Activated naive CD4-positive, alpha-beta T cell treated with anti-CD3 and anti-CD28 coated beads, Interleukin-2, amount 10 ng/mL, durations not matched to agents 7 days and 5 days (primary cell): ENCODE measurements around the gene AZU1.

ENCODE experiments used
- CTCF ChIA-PET: fragments of 350-600 bp; sonication (Branson Sonifier 250); formaldehyde crosslinking; loops from one replicate; lab custom pipeline; 2021; ENCODE audit warnings: antibody characterized with exemption; lab: Charles Lee
- DNase-seq: peaks from one replicate; pipeline ENCODE4 v3.0.0-alpha.2; 2020
- H3K27ac Mint-ChIP-seq: one replicate; pipeline ENCODE4 v1.8.0; 2021; ENCODE audit warnings: mild to moderate bottlenecking, moderate library complexity, mixed read lengths
- H3K27me3 Mint-ChIP-seq: one replicate; pipeline ENCODE4 v1.8.0; 2021; ENCODE audit warnings: mild to moderate bottlenecking, mixed read lengths
- H3K36me3 Mint-ChIP-seq: one replicate; pipeline ENCODE4 v1.8.0; 2021; ENCODE audit warnings: mixed read lengths
- H3K4me1 Mint-ChIP-seq: one replicate; pipeline ENCODE4 v1.8.0; 2021; ENCODE audit warnings: mixed read lengths
- H3K4me3 Mint-ChIP-seq: one replicate; pipeline ENCODE4 v1.8.0; 2021; ENCODE audit warnings: mild to moderate bottlenecking, moderate library complexity, mixed read lengths
- H3K9me3 Mint-ChIP-seq: one replicate; pipeline ENCODE4 v1.8.0; 2021; ENCODE audit warnings: mixed read lengths

AZU1 gene

GRCh38 chr19:827710-828321, at the start of gene AZU1:
AZU1 (plus strand) TSS chr19:827837; CDS start chr19:827847, 10 bp downstream.
- H3K4me3 Mint-ChIP-seq, result no peak within 1 kb of the TSS
- no peaks in the 10 kb centered on the region for H3K4me1 Mint-ChIP-seq
- DNase-seq, result no peak
- H3K9me3 Mint-ChIP-seq, result no peaks in the 10 kb centered on the region
- no peaks in the 10 kb centered on the region for H3K36me3 Mint-ChIP-seq
- CTCF ChIA-PET, result no interaction called here
- H3K27ac Mint-ChIP-seq, result no peak within 1 kb of the TSS
- peaks cover 51% of the 10 kb centered on the region for H3K27me3 Mint-ChIP-seq

- Mint-ChIP-seq H3K27ac (no peak overlapping the region), H3K27me3 (peaks cover 36% of the 10 kb centered on the region)
- DNase-seq, result no peak
Measured at GRCh38 chr19:778910-779653, 48.6 kb upstream of the AZU1 start.

GRCh38 chr19:780935-781334, 46.7 kb upstream of the AZU1 start:
- no peaks in the 10 kb centered on the region for H3K9me3 Mint-ChIP-seq
- CTCF ChIA-PET, result no interaction called here
- peaks cover 44% of the 10 kb centered on the region for H3K27me3 Mint-ChIP-seq
- H3K4me3 Mint-ChIP-seq, result no peak overlapping the region
- H3K27ac Mint-ChIP-seq, result no peak overlapping the region
- DNase-seq, result no peak
- H3K4me1 Mint-ChIP-seq, result no peaks in the 10 kb centered on the region
- no peaks in the 10 kb centered on the region for H3K36me3 Mint-ChIP-seq

More at GRCh38 chr19:778910-779653, 48.6 kb upstream of the AZU1 start:
- Mint-ChIP-seq H3K9me3 (no peaks in the 10 kb centered on the region), H3K4me3 (no peak overlapping the region), H3K36me3 (no peaks in the 10 kb centered on the region), H3K4me1 (no peaks in the 10 kb centered on the region)
- CTCF ChIA-PET, result no interaction called here

GRCh38 chr19:781800-782184, 45.8 kb upstream of the AZU1 start:
- no peaks in the 10 kb centered on the region for H3K36me3 Mint-ChIP-seq
- H3K27ac Mint-ChIP-seq, result no peak overlapping the region
- no peaks in the 10 kb centered on the region for H3K9me3 Mint-ChIP-seq
- DNase-seq, result no peak
- no peaks in the 10 kb centered on the region for H3K4me1 Mint-ChIP-seq
- no peak overlapping the region for H3K4me3 Mint-ChIP-seq
- H3K27me3 Mint-ChIP-seq, result peaks cover 44% of the 10 kb centered on the region
- CTCF ChIA-PET, result no interaction called here

- no peak for DNase-seq
- no peak overlapping the region for H3K4me3 Mint-ChIP-seq
- H3K36me3 Mint-ChIP-seq, result no peaks in the 10 kb centered on the region
- H3K4me1 Mint-ChIP-seq, result no peaks in the 10 kb centered on the region
- no peak overlapping the region for H3K27ac Mint-ChIP-seq
- H3K27me3 Mint-ChIP-seq, result peaks cover 44% of the 10 kb centered on the region
- H3K9me3 Mint-ChIP-seq, result no peaks in the 10 kb centered on the region
- CTCF ChIA-PET, result no interaction called here
Measured at GRCh38 chr19:782185-782877, 45.3 kb upstream of the AZU1 start.

GRCh38 chr19:782878-783668, 44.6 kb upstream of the AZU1 start:
- no peak for DNase-seq
- Mint-ChIP-seq H3K27me3 (peaks cover 47% of the 10 kb centered on the region), H3K9me3 (no peaks in the 10 kb centered on the region), H3K4me1 (no peaks in the 10 kb centered on the region), H3K27ac (no peak overlapping the region), H3K36me3 (no peaks in the 10 kb centered on the region), H3K4me3 (no peak overlapping the region)
- CTCF ChIA-PET, result no interaction called here

GRCh38 chr19:784541-784940, 43.1 kb upstream of the AZU1 start:
- DNase-seq, result no peak
- Mint-ChIP-seq H3K27me3 (peaks cover 45% of the 10 kb centered on the region), H3K27ac (no peak overlapping the region), H3K4me3 (no peak overlapping the region), H3K4me1 (peaks cover 5% of the 10 kb centered on the region), H3K36me3 (no peaks in the 10 kb centered on the region), H3K9me3 (no peaks in the 10 kb centered on the region)
- CTCF ChIA-PET, result no interaction called here

GRCh38 chr19:787536-787935, 40.1 kb upstream of the AZU1 start:
- Mint-ChIP-seq H3K4me1 (peaks cover 9% of the 10 kb centered on the region), H3K27ac (no peak overlapping the region), H3K9me3 (no peaks in the 10 kb centered on the region), H3K4me3 (no peak overlapping the region), H3K36me3 (no peaks in the 10 kb centered on the region), H3K27me3 (peaks cover 50% of the 10 kb centered on the region)
- CTCF ChIA-PET, result no interaction called here
- no peak for DNase-seq

GRCh38 chr19:788686-788982, 39.0 kb upstream of the AZU1 start:
- H3K27ac Mint-ChIP-seq, result peak overlapping the region; percentile 64
- no peak for DNase-seq
- H3K4me3 Mint-ChIP-seq, result no peak overlapping the region
- H3K4me1 Mint-ChIP-seq, result peaks cover 9% of the 10 kb centered on the region
- H3K9me3 Mint-ChIP-seq, result no peaks in the 10 kb centered on the region
- CTCF ChIA-PET, result no interaction called here
- peaks cover 41% of the 10 kb centered on the region for H3K27me3 Mint-ChIP-seq
- no peaks in the 10 kb centered on the region for H3K36me3 Mint-ChIP-seq

GRCh38 chr19:788983-789700, 38.5 kb upstream of the AZU1 start:
- H3K36me3 Mint-ChIP-seq, result no peaks in the 10 kb centered on the region
- CTCF ChIA-PET, result no interaction called here
- H3K27me3 Mint-ChIP-seq, result peaks cover 41% of the 10 kb centered on the region
- peaks cover 9% of the 10 kb centered on the region for H3K4me1 Mint-ChIP-seq
- no peaks in the 10 kb centered on the region for H3K9me3 Mint-ChIP-seq
- H3K4me3 Mint-ChIP-seq, result no peak overlapping the region
- H3K27ac Mint-ChIP-seq, result peak overlapping the region; percentile 64
- no peak for DNase-seq

- H3K4me3 Mint-ChIP-seq, result no peak overlapping the region
- H3K4me1 Mint-ChIP-seq, result peaks cover 9% of the 10 kb centered on the region
- H3K9me3 Mint-ChIP-seq, result no peaks in the 10 kb centered on the region
- no peak overlapping the region for H3K27ac Mint-ChIP-seq
- no peaks in the 10 kb centered on the region for H3K36me3 Mint-ChIP-seq
- CTCF ChIA-PET, result no interaction called here
- H3K27me3 Mint-ChIP-seq, result peaks cover 36% of the 10 kb centered on the region
- DNase-seq, result no peak
Measured at GRCh38 chr19:789701-790060, 38.0 kb upstream of the AZU1 start.

- Mint-ChIP-seq H3K36me3 (no peaks in the 10 kb centered on the region), H3K27ac (no peak overlapping the region), H3K4me3 (no peak overlapping the region), H3K9me3 (no peaks in the 10 kb centered on the region), H3K27me3 (peaks cover 34% of the 10 kb centered on the region), H3K4me1 (peaks cover 9% of the 10 kb centered on the region)
- no peak for DNase-seq
- CTCF ChIA-PET, result interaction anchor here (0.6 kb wide), 1 partner anchor 119 kb away, joined by 3 read pairs; no protein-coding TSS in a partner anchor
Measured at GRCh38 chr19:791007-791566, 36.5 kb upstream of the AZU1 start.

GRCh38 chr19:791567-792305, 35.9 kb upstream of the AZU1 start:
- no peaks in the 10 kb centered on the region for H3K9me3 Mint-ChIP-seq
- no peak for DNase-seq
- CTCF ChIA-PET, result interaction anchor here (0.6 to 1.5 kb wide), 2 partner anchors 21 to 120 kb away, joined by 3 read pairs; no protein-coding TSS in a partner anchor
- H3K27ac Mint-ChIP-seq, result no peak overlapping the region
- peaks cover 11% of the 10 kb centered on the region for H3K4me1 Mint-ChIP-seq
- no peaks in the 10 kb centered on the region for H3K36me3 Mint-ChIP-seq
- H3K4me3 Mint-ChIP-seq, result no peak overlapping the region
- peaks cover 36% of the 10 kb centered on the region for H3K27me3 Mint-ChIP-seq
